H9 (cell line): Measurements from ENCODE around the gene C1orf116. TPM values are rescaled to one million over a fixed set of nuclear protein-coding genes. Genes with fewer than 3 reads are reported as not detected.

Experiments used
- DNase-seq: peaks from one replicate; pipeline ENCODE4 v3.0.0-alpha.2; 2017
- H2AFZ ChIP-seq: one replicate; pipeline ENCODE4 v1.6.1; 2013; ENCODE audit warnings: mild to moderate bottlenecking, low read length, control low read depth, moderate library complexity
- H2AK5ac ChIP-seq: 2 replicates; pipeline ENCODE4 v1.6.1; 2013; ENCODE audit warnings: low read length, control low read depth, mixed read lengths; ENCODE audit not compliant: insufficient read length
- H2BK120ac ChIP-seq: one replicate; pipeline ENCODE4 v1.6.1; 2013; ENCODE audit warnings: low read depth, mild to moderate bottlenecking, low read length, control low read depth, inconsistent platforms; ENCODE audit not compliant: poor library complexity, severe bottlenecking
- H2BK12ac ChIP-seq: 2 replicates; pipeline ENCODE4 v1.6.1; 2013; ENCODE audit warnings: low read length, control low read depth, mixed read lengths, low read depth; ENCODE audit not compliant: insufficient read length
- H2BK15ac ChIP-seq: 2 replicates; pipeline ENCODE4 v1.6.1; 2013; ENCODE audit warnings: low read depth, low read length, control low read depth
- H2BK20ac ChIP-seq: one replicate; pipeline ENCODE4 v1.6.1; 2013; ENCODE audit warnings: low read depth, mild to moderate bottlenecking, low read length, control low read depth, inconsistent platforms; ENCODE audit not compliant: poor library complexity, severe bottlenecking
- H2BK5ac ChIP-seq: 2 replicates; pipeline ENCODE4 v1.6.1; 2013; ENCODE audit warnings: low read length, control low read depth, mixed read lengths; ENCODE audit not compliant: insufficient read length
- H3K14ac ChIP-seq: 2 replicates; pipeline ENCODE4 v1.6.1; 2013; ENCODE audit warnings: low read length, control low read depth; ENCODE audit not compliant: insufficient read depth
- H3K18ac ChIP-seq: 2 replicates; pipeline ENCODE4 v1.6.1; 2013; ENCODE audit warnings: low read depth, mild to moderate bottlenecking, mixed read lengths, low read length, control low read depth; ENCODE audit not compliant: insufficient read length
- H3K23ac ChIP-seq: 2 replicates; pipeline ENCODE4 v1.6.1; 2013; ENCODE audit warnings: low read length, control low read depth, mixed read lengths, low read depth; ENCODE audit not compliant: insufficient read length
- H3K23me2 ChIP-seq: 2 replicates; pipeline ENCODE4 v1.6.1; 2013; ENCODE audit warnings: low read depth, mild to moderate bottlenecking, mixed read lengths, low read length, control low read depth; ENCODE audit not compliant: insufficient read length, poor library complexity, severe bottlenecking
- H3K27ac ChIP-seq: 2 replicates; pipeline ENCODE4 v1.5.1; 2013; ENCODE audit warnings: low read length, control low read depth, mixed read lengths, low read depth; ENCODE audit not compliant: insufficient read length
- H3K27me3 ChIP-seq: 2 replicates; pipeline ENCODE4 v1.6.1; 2013; ENCODE audit warnings: low read length, control low read depth, inconsistent platforms; ENCODE audit not compliant: insufficient read depth
- H3K4ac ChIP-seq: 2 replicates; pipeline ENCODE4 v1.6.1; 2013; ENCODE audit warnings: low read depth, mild to moderate bottlenecking, control low read depth, inconsistent platforms, low read length, moderate library complexity
- H3K4me1 ChIP-seq: 2 replicates; pipeline ENCODE4 v1.6.1; 2013; ENCODE audit warnings: low read length, control low read depth, inconsistent platforms; ENCODE audit not compliant: insufficient read depth
- H3K4me2 ChIP-seq: 2 replicates; pipeline ENCODE4 v1.6.1; 2013; ENCODE audit warnings: low read length, control low read depth, mixed read lengths; ENCODE audit not compliant: insufficient read length, insufficient read depth
- H3K56ac ChIP-seq: 2 replicates; pipeline ENCODE4 v1.6.1; 2013; ENCODE audit warnings: low read depth, mild to moderate bottlenecking, mixed read lengths, low read length, control low read depth; ENCODE audit not compliant: insufficient read length
- H3K79me1 ChIP-seq: 2 replicates; pipeline ENCODE4 v1.6.1; 2013; ENCODE audit warnings: low read depth, mild to moderate bottlenecking, moderate library complexity, low read length, control low read depth, inconsistent platforms; ENCODE audit not compliant: insufficient read depth, poor library complexity, severe bottlenecking
- H3K79me2 ChIP-seq: 2 replicates; pipeline ENCODE4 v1.6.1; 2013; ENCODE audit warnings: low read length, control low read depth, inconsistent platforms; ENCODE audit not compliant: insufficient read depth
- H3K9ac ChIP-seq: 2 replicates; pipeline ENCODE4 v1.6.1; 2013; ENCODE audit warnings: low read length, control low read depth, mixed read lengths; ENCODE audit not compliant: insufficient read length; ENCODE audit errors: extremely low read depth
- H3K9me3 ChIP-seq: one replicate; pipeline ENCODE4 v1.6.1; 2013; ENCODE audit warnings: low read depth, low read length, inconsistent platforms; ENCODE audit not compliant: control insufficient read depth
- H3T11ph ChIP-seq: one replicate; pipeline ENCODE4 v1.6.1; 2013; ENCODE audit warnings: mild to moderate bottlenecking, low read length, control low read depth, inconsistent platforms
- H4K20me1 ChIP-seq: one replicate; pipeline ENCODE4 v1.6.1; 2013; ENCODE audit not compliant: control insufficient read depth, insufficient read length, insufficient read depth
- H4K5ac ChIP-seq: 2 replicates; pipeline ENCODE4 v1.6.1; 2013; ENCODE audit warnings: low read depth, mild to moderate bottlenecking, mixed read lengths, low read length, control low read depth; ENCODE audit not compliant: insufficient read length
- H4K8ac ChIP-seq: replicated peaks from 2 replicates; pipeline ENCODE4 v1.6.1; 2013; ENCODE audit warnings: low read length, control low read depth, mixed read lengths, low read depth; ENCODE audit not compliant: insufficient read length
- H4K91ac ChIP-seq: 2 replicates; pipeline ENCODE4 v1.6.1; 2013; ENCODE audit warnings: low read depth, mild to moderate bottlenecking, moderate library complexity, mixed read lengths, low read length, control low read depth; ENCODE audit not compliant: insufficient read length
- H3K27ac Mint-ChIP-seq, 3 experiments: 2 replicates in 2 of 3; 3 replicates in 1 of 3; pipeline ENCODE4 v1.8.0; 2020 to 2021; ENCODE audit warnings: mixed read lengths in 3 of 3, mild to moderate bottlenecking in 1 of 3, moderate library complexity in 1 of 3
- H3K27me3 Mint-ChIP-seq: 2 replicates; pipeline ENCODE4 v1.8.0; 2021; ENCODE audit warnings: low read depth, mild to moderate bottlenecking, moderate library complexity, mixed read lengths
- H3K36me3 Mint-ChIP-seq, 3 experiments: 2 replicates in 2 of 3; 3 replicates in 1 of 3; pipeline ENCODE4 v1.8.0; 2020 to 2021; ENCODE audit warnings: low read depth in 3 of 3, mixed read lengths in 3 of 3; ENCODE audit not compliant: insufficient read depth in 1 of 3
- H3K4me1 Mint-ChIP-seq, 2 experiments: 2 replicates each; pipeline ENCODE4 v1.8.0; 2020; ENCODE audit warnings: mixed read lengths in 2 of 2
- H3K4me3 Mint-ChIP-seq, 2 experiments: 2 replicates in 1 of 2; 3 replicates in 1 of 2; pipeline ENCODE4 v1.8.0; 2020 to 2021; ENCODE audit warnings: mild to moderate bottlenecking in 2 of 2, mixed read lengths in 2 of 2, moderate library complexity in 1 of 2
- H3K9me3 Mint-ChIP-seq, 2 experiments: 2 replicates in 1 of 2; 3 replicates in 1 of 2; pipeline ENCODE4 v1.8.0; 2020; ENCODE audit warnings: mild to moderate bottlenecking in 2 of 2, mixed read lengths in 2 of 2, moderate library complexity in 1 of 2
- WGBS: extraction: QIAGEN DNeasy Blood & Tissue Kit; methylation state at CpG from one replicate; pipeline ENCODE4 v1.1.7; 2013; ENCODE audit warnings: missing lambda C conversion rate, low lambda C conversion rate, mixed read lengths; ENCODE audit not compliant: insufficient read length; ENCODE audit errors: extremely low coverage; 5-methylcytosine and 5-hydroxymethylcytosine counted together
- total RNA-seq: library from RNA; stranded (reverse); gene quantifications from 2 replicates; pipeline ENCODE4 v1.2.1, GENCODE V29; 2021
- TF ChIP-seq, protein P1 (sequence below): fragments of 200-600 bp; sonication (generic); conservative IDR thresholded peaks from 3 replicates; pipeline ENCODE4 v1.8.0; 2021; ENCODE audit warnings: antibody characterized with exemption, mild to moderate bottlenecking

Gene C1orf116
- total RNA-seq, 1 experiment from 2014 or later = 0.48 TPM

DNA sequence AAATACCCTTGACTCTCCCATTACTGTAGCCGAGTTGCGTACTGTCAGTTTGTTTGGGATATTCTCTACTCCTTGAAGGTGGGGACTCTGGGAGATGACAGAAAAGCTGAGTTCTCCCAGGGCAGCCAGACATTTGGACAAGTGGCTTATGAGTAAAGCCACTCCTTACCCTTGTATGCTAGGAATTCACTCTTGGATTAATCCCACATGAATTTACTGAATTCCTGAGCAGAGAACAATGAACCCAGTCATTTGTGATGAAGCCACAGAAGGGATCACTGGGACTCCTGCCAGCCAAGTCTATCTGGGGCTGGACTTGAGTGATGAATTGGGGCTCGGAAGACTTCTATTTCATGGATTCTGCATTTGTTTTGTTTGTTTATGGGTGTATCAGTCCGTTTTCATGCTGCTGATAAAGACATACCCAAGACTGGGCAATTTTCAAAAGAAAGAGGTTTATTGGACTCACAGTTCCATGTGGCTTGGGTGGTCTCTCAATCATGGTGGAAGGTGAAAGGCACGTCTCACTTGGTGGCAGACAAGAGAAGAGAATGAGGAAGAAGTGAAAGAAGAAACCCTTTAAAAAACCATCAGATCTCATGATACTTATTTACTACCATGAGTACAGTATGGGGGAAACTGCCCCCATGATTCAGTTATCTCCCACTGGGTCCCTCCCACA, 25.1 kb downstream of the C1orf116 start:
- Mint-ChIP-seq H3K9me3 (no peaks in the 10 kb centered on the region), H3K27me3 (peaks cover 10% of the 10 kb centered on the region), H3K4me3 (no peak overlapping the region), H3K27ac (no peak overlapping the region), H3K36me3 (no peaks in the 10 kb centered on the region), H3K4me1 (peaks cover 19 to 20% of the 10 kb centered on the region in 2 experiments)
- H2BK5ac ChIP-seq = no peak overlapping the region
- no peak overlapping the region for H3T11ph ChIP-seq
- no peak overlapping the region for H3K27ac ChIP-seq
- no peak overlapping the region for H2BK12ac ChIP-seq
- no peak overlapping the region for H2BK20ac ChIP-seq
- no peak overlapping the region for H3K14ac ChIP-seq
- H3K9me3 ChIP-seq = no peaks in the 10 kb centered on the region
- no peak overlapping the region for H3K4ac ChIP-seq
- H4K20me1 ChIP-seq = no peaks in the 10 kb centered on the region
- TF ChIP-seq, protein P1, sequence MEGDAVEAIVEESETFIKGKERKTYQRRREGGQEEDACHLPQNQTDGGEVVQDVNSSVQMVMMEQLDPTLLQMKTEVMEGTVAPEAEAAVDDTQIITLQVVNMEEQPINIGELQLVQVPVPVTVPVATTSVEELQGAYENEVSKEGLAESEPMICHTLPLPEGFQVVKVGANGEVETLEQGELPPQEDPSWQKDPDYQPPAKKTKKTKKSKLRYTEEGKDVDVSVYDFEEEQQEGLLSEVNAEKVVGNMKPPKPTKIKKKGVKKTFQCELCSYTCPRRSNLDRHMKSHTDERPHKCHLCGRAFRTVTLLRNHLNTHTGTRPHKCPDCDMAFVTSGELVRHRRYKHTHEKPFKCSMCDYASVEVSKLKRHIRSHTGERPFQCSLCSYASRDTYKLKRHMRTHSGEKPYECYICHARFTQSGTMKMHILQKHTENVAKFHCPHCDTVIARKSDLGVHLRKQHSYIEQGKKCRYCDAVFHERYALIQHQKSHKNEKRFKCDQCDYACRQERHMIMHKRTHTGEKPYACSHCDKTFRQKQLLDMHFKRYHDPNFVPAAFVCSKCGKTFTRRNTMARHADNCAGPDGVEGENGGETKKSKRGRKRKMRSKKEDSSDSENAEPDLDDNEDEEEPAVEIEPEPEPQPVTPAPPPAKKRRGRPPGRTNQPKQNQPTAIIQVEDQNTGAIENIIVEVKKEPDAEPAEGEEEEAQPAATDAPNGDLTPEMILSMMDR = no peak
- no peak overlapping the region for H3K4me2 ChIP-seq
- H3K4me1 ChIP-seq = no peaks in the 10 kb centered on the region
- no peak overlapping the region for H2BK15ac ChIP-seq
- no peak overlapping the region for H4K5ac ChIP-seq
- no peak overlapping the region for H3K9ac ChIP-seq
- no peak overlapping the region for H3K23ac ChIP-seq
- H2BK120ac ChIP-seq = no peak overlapping the region
- no peak overlapping the region for H3K56ac ChIP-seq
- no peak overlapping the region for H2AK5ac ChIP-seq
- no peak overlapping the region for H3K18ac ChIP-seq
- H3K79me2 ChIP-seq = no peaks in the 10 kb centered on the region
- no peaks in the 10 kb centered on the region for H3K23me2 ChIP-seq
- H3K27me3 ChIP-seq = no peaks in the 10 kb centered on the region
- no peaks in the 10 kb centered on the region for H3K79me1 ChIP-seq
- DNase-seq = no peak
- no peak overlapping the region for H4K8ac ChIP-seq
- H2AFZ ChIP-seq = no peak overlapping the region
- H4K91ac ChIP-seq = no peak overlapping the region
- WGBS = no CpG with 5 or more reads among the region's 5 CpGs
